HUES48 (cell line): Measurements from ENCODE around the gene AQP10.
A peak's percentile ranks its signal among the peaks of the same experiment; 100 is the strongest.
"Not testable (repeated sequence)": the region's sequence is repeated elsewhere in the genome, so short reads cannot be mapped to it uniquely, and the experiment has no call there.

ENCODE experiments used
- H3K27ac ChIP-seq: one replicate; pipeline ENCODE4 v1.7.0; 2013; ENCODE audit warnings: low read depth, low read length, inconsistent platforms
- H3K27me3 ChIP-seq: 2 replicates; pipeline ENCODE4 v1.6.1; 2013; ENCODE audit warnings: mild to moderate bottlenecking, low read length; ENCODE audit not compliant: control insufficient read depth, insufficient read depth
- H3K36me3 ChIP-seq: 2 replicates; pipeline ENCODE4 v1.6.1; 2013; ENCODE audit warnings: low read length; ENCODE audit not compliant: control insufficient read depth, insufficient read depth
- H3K4me1 ChIP-seq: 2 replicates; pipeline ENCODE4 v1.6.1; 2013; ENCODE audit warnings: mild to moderate bottlenecking, low read length; ENCODE audit not compliant: control insufficient read depth, insufficient read depth
- H3K4me3 ChIP-seq: 2 replicates; pipeline ENCODE4 v1.5.1; 2013; ENCODE audit warnings: mild to moderate bottlenecking, low read depth, low read length
- H3K9ac ChIP-seq: 2 replicates; pipeline ENCODE4 v1.6.1; 2013; ENCODE audit warnings: mild to moderate bottlenecking, low read depth, low read length, moderate library complexity
- H3K9me3 ChIP-seq: 2 replicates; pipeline ENCODE4 v1.6.1; 2013; ENCODE audit warnings: low read length; ENCODE audit not compliant: control insufficient read depth, insufficient read depth

The AQP10 gene

GRCh38 chr1:154334079-154335024, 13.5 kb downstream of the AQP10 start:
- H3K4me1 ChIP-seq = peaks cover 8% of the 10 kb centered on the region
- no peak overlapping the region for H3K4me3 ChIP-seq
- H3K9me3 ChIP-seq = no peaks in the 10 kb centered on the region
- H3K27me3 ChIP-seq = no peaks in the 10 kb centered on the region
- H3K9ac ChIP-seq = no peak overlapping the region
- peak overlapping the region; percentile 21 for H3K27ac ChIP-seq
- H3K36me3 ChIP-seq = peaks cover 74% of the 10 kb centered on the region

- Histone ChIP-seq H3K27ac (peak overlapping the region; percentile 21), H3K36me3 (peaks cover 82% of the 10 kb centered on the region), H3K9me3 (no peaks in the 10 kb centered on the region), H3K27me3 (no peaks in the 10 kb centered on the region), H3K4me3 (no peak overlapping the region), H3K4me1 (0 out of 2 replicates have a peak, but pooled peaks cover under 1% of the 10 kb centered on the region), H3K9ac (no peak overlapping the region)
These were observed 14.3 kb downstream of the AQP10 start for GRCh38 chr1:154335025-154335714.

- no peaks in the 10 kb centered on the region for H3K27me3 ChIP-seq
- peaks cover 82% of the 10 kb centered on the region for H3K36me3 ChIP-seq
- no peaks in the 10 kb centered on the region for H3K9me3 ChIP-seq
- no peak overlapping the region for H3K4me3 ChIP-seq
- H3K27ac ChIP-seq = no peak overlapping the region
- no peak overlapping the region for H3K9ac ChIP-seq
- no peaks in the 10 kb centered on the region for H3K4me1 ChIP-seq
These were observed 16.5 kb downstream of the AQP10 start for GRCh38 chr1:154337253-154337894.

DNA sequence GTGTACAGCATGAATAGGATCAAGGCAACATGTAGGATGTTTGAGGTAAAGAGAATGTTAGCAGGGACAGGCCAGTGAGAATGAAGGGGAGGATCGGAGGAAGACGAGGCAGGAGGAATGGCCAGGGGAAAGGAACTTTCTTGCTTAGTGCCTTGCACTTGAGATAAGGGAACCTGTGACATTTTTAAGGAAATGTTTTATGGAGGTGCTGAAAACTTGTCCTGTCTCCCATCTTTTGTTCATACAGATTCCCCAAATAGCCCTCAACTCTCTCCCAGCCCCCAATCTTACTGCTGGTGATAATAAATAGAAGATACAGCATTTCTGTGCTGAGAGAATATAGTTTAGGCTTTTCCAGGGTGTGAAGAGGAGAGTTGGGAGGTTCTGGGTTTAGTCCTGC, 18.0 kb downstream of the AQP10 start:
- H3K9me3 ChIP-seq = no peaks in the 10 kb centered on the region
- H3K27ac ChIP-seq = no peak overlapping the region
- no peak overlapping the region for H3K9ac ChIP-seq
- H3K4me3 ChIP-seq = no peak overlapping the region
- H3K36me3 ChIP-seq = peaks cover 86% of the 10 kb centered on the region
- H3K4me1 ChIP-seq = no peaks in the 10 kb centered on the region
- H3K27me3 ChIP-seq = no peaks in the 10 kb centered on the region

- not testable (repeated sequence) for H3K4me1 ChIP-seq, H3K4me3 ChIP-seq, H3K9ac ChIP-seq, H3K27me3 ChIP-seq, H3K27ac ChIP-seq, H3K9me3 ChIP-seq
- H3K36me3 ChIP-seq = peaks cover 93% of the 10 kb centered on the region
These were observed 20.5 kb downstream of the AQP10 start for GRCh38 chr1:154341366-154341765.

GRCh38 chr1:154342132-154342531, 21.2 kb downstream of the AQP10 start:
- Histone ChIP-seq H3K9me3 (no peaks in the 10 kb centered on the region), H3K9ac (no peak overlapping the region), H3K4me3 (no peak overlapping the region), H3K4me1 (no peaks in the 10 kb centered on the region), H3K36me3 (peaks cover 99% of the 10 kb centered on the region), H3K27me3 (no peaks in the 10 kb centered on the region), H3K27ac (no peak overlapping the region)

DNA sequence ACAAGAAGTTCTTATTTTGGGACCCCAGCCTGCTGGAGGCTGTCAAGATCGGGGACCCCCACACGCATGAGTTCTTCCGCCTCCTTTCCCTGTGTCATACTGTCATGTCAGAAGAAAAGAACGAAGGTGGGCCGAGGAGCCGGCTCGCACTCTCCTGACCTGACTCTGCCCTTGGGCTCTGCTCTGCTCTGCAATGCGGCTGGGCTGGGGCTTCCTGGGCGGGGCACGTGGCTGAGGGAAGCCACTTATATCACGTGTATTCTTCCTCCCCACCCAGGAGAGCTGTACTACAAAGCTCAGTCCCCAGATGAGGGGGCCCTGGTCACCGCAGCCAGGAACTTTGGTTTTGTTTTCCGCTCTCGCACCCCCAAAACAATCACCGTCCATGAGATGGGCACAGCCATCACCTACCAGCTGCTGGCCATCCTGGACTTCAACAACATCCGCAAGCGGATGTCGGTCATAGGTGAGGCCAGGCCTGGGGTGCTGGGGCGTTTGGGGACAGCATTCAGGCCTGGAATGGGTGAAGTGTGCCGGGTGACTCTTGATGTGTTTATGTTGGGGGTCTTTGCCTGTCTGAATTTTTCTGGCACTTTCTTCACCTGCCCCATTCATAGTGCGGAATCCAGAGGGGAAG, 22.1 kb downstream of the AQP10 start:
- peaks cover 95% of the 10 kb centered on the region for H3K36me3 ChIP-seq
- no peaks in the 10 kb centered on the region for H3K9me3 ChIP-seq
- no peaks in the 10 kb centered on the region for H3K4me1 ChIP-seq
- no peak overlapping the region for H3K4me3 ChIP-seq
- no peak overlapping the region for H3K9ac ChIP-seq
- H3K27ac ChIP-seq = no peak overlapping the region
- no peaks in the 10 kb centered on the region for H3K27me3 ChIP-seq

DNA sequence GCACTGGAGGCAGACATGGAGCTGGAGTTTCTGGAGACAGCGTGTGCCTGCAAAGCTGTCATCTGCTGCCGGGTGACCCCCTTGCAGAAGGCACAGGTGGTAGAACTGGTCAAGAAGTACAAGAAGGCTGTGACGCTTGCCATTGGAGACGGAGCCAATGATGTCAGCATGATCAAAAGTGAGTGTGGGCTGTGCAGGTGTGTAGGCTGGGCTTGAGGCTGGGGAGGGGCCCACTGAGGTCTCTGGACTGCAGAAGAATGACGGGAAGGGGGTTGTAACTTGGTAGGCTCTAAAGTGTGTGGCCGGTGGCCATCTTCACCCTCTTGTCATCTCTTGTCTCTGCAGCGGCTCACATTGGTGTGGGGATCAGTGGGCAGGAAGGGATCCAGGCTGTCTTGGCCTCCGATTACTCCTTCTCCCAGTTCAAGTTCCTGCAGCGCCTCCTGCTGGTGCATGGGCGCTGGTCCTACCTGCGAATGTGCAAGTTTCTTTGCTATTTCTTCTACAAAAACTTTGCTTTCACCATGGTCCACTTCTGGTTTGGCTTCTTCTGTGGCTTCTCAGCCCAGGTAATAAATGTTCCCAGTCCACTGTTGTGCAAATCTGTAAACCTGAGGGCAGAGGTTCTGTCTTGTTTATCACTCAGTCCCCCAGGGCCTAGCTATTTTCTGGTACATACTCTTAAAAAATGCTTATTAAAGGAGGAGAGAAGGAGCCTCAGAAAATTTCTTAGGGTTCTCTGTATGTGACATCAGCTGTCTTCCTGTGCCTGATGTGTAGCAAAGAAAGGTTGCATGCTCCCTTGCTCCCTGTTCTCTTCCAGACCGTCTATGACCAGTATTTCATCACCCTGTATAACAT, 24.3 kb downstream of the AQP10 start:
- H3K4me3 ChIP-seq = no peak overlapping the region
- no peaks in the 10 kb centered on the region for H3K27me3 ChIP-seq
- H3K9ac ChIP-seq = no peak overlapping the region
- H3K36me3 ChIP-seq = peaks cover 92% of the 10 kb centered on the region
- H3K27ac ChIP-seq = no peak overlapping the region
- no peaks in the 10 kb centered on the region for H3K4me1 ChIP-seq
- no peaks in the 10 kb centered on the region for H3K9me3 ChIP-seq

DNA sequence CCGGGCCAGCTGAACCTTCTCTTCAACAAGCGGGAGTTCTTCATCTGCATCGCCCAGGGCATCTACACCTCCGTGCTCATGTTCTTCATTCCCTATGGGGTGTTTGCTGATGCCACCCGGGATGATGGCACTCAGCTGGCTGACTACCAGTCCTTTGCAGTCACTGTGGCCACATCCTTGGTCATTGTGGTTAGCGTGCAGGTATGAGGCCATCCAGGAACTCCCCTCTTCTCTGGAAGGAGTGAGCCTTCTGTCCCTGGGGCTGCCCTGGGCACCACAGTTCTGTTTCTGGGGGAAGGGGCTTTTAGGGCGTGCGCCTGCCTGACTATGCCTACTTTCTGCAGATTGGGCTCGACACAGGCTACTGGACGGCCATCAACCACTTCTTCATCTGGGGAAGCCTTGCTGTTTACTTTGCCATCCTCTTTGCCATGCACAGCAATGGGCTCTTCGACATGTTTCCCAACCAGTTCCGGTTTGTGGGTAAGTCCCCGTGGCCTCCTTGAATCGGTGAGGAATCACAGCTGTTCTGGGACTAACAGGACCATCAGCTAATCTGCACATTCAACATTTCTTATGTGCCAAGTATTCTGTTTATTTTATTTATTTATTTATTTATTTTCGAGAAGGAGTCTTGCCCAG, 25.5 kb downstream of the AQP10 start:
- H3K36me3 ChIP-seq = peaks cover 80% of the 10 kb centered on the region
- no peak overlapping the region for H3K27ac ChIP-seq
- no peaks in the 10 kb centered on the region for H3K27me3 ChIP-seq
- no peaks in the 10 kb centered on the region for H3K9me3 ChIP-seq
- H3K4me1 ChIP-seq = no peaks in the 10 kb centered on the region
- H3K9ac ChIP-seq = no peak overlapping the region
- no peak overlapping the region for H3K4me3 ChIP-seq

DNA sequence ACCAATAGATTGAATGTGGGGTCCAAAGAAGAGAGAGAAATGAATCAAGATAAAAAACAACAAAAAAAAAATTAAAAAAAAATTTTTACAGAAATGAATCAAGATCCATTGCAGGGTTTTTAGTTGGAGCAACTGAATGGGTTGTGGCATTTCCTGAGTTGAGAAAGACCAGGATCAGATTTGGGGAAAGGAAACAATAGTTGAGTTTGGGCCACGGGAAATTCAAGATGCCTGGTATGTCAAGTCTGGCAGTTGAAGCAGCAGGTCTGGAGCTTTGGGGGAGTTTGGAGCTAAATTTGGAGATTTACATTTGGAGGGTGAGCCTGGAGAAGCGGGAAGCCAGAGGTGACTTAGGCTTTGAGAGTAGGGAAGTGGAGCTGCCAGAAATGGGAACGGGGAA, 27.1 kb downstream of the AQP10 start:
- H3K4me3 ChIP-seq = no peak overlapping the region
- no peaks in the 10 kb centered on the region for H3K9me3 ChIP-seq
- H3K27ac ChIP-seq = no peak overlapping the region
- H3K36me3 ChIP-seq = peaks cover 65% of the 10 kb centered on the region
- H3K4me1 ChIP-seq = peaks cover 4% of the 10 kb centered on the region; the same call in 1 of the 2 replicates
- H3K9ac ChIP-seq = no peak overlapping the region
- H3K27me3 ChIP-seq = peaks cover 10% of the 10 kb centered on the region
